Germinal center (tissue), 1 donor: ENCODE results near the gene SUPT3H.
"Not testable (repeated sequence)": the region's sequence is repeated elsewhere in the genome, so short reads cannot be mapped to it uniquely, and the experiment has no call there.

ENCODE experiments used
- DNase-seq: peaks from one replicate; pipeline ENCODE4 v3.0.0; 2012; ENCODE audit warnings: mixed read lengths, low spot score

SUPT3H gene

DNA sequence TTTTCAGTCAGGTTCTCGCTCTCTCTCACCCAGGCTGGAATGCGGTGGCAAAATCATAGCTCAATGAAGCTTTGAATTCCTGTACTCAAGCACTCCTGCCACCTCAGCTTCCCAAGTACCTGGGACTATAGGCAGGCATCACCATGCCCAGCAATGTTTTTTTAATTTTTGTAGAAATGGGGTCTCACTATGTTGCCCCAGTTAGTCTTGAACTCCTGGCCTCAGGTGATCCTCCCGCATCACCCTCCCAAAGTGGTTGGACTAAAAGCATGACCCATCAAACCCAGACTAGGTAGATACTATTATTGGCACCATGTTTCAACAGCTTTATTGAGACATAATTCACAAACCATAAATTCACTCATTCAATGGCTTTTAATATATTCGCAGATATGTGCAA lies 122.3 kb downstream of the SUPT3H start:
- DNase-seq, result no peak

GRCh38 chr6:45254253-45254652 lies 123.5 kb downstream of the SUPT3H start:
- DNase-seq, result no peak

- no peak for DNase-seq
Measured at GRCh38 chr6:45253453-45253852, 124.3 kb downstream of the SUPT3H start.

GRCh38 chr6:45231660-45232059 lies 146.1 kb downstream of the SUPT3H start:
- no peak for DNase-seq

DNA sequence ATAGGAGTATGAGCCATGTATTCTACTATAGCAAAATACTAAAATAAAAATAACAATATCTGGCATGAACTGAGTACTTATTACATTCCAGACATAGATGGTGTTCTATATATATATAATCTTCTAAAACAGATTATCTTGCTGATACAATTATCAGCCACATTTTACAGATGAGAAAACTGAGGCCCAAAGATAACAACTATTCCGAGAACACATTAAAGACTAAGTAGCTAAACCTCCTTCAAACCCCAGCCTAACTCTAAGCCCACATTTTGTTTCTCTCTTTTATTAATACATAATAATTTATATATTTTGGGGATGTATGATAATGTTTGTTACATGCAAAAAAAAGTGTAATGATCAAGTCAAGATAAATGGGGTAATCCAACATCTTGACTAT lies 148.3 kb downstream of the SUPT3H start:
- DNase-seq, result no peak

GRCh38 chr6:45226081-45226480 lies 151.7 kb downstream of the SUPT3H start:
- DNase-seq, result no peak

DNA sequence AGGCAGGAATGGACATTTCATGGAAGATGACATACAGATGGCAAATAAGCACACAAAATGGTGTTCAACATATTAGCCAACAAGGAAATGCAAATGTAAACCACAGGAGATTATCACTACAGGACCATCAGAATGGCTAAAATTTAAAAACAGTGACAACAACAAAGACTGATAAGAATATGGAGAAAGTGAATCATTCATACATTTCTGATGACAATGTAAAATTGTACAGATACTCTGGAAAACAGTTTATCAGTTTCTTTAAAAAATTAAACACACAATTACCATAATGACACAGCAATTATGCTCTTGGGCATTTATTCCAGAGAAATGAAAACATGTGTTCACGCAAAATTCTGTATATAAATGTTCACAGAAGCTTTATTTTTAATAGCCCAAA lies 155.4 kb downstream of the SUPT3H start:
- no peak for DNase-seq

DNA sequence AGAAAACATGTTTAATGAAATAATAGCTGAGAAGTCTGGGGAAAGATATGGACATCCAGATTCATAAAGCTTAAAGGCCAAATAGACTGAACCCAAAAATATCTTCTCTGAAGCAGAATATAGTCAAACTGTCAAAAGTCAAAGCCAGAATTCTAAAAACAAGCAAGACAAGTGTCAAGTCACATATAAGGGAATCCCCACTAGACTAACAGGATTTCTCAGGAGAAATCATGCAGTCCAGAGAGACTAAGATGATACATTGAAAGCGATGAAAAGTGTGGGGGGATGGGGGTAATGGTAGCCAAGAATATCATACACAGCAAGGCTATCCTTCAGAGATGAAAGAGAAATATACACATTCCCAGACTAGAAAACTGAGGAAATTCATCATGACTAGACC lies 162.0 kb downstream of the SUPT3H start:
- no peak for DNase-seq

- DNase-seq, result no peak
Measured at GRCh38 chr6:45212976-45213375, 164.8 kb downstream of the SUPT3H start.

- no peak for DNase-seq
Measured at GRCh38 chr6:45209762-45210161, 168.0 kb downstream of the SUPT3H start.

DNA sequence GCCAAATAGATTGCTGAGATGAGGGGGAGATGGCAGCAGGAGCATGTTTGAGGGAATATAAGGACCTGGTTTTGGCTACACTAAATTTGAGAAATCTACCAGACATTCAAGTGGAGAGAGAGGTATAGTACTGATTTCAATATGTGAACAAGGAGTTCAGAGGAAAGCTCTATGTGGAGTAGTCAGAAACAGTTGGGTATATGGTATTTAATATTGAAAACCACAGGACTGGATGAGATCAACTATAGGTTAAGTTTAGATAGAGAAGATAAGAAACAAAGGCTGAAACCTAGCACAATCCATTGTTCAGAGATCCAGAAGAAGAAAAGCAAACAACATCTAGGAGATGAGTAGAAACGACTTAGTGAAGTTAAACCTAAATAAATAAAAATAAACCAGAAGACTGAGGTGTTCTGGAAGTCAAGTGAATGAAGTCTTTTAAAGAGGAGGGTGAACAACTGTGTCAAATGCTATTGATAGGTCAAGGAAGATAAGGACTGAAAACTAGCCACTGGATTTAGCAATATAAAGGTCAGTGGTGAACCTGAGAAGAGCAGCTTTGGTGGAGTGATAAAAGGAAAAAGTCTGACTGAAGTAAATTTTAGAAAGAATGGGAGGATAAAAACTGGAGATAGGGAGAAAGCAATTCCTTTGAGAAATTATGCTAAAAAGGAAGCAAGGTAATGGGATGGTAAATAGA lies 170.8 kb downstream of the SUPT3H start:
- DNase-seq, result no peak

DNA sequence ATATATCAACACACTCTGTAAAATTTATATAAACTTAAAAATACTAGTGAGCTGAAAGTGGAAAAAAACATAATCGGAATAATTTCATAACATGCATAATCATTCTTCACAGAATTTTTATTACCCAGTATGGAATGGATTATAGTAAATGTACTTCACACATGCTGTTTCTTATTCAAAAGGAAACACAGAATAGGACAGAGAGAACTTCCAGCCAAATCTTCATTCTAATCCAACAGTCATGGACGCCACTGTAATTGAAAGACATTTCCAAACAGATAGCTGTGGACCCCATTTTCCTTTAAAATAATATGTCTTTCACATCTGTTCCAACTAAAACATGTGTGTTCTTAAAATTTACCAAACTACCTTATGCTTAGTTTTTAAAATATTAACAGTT lies 176.2 kb downstream of the SUPT3H start:
- no peak for DNase-seq

DNA sequence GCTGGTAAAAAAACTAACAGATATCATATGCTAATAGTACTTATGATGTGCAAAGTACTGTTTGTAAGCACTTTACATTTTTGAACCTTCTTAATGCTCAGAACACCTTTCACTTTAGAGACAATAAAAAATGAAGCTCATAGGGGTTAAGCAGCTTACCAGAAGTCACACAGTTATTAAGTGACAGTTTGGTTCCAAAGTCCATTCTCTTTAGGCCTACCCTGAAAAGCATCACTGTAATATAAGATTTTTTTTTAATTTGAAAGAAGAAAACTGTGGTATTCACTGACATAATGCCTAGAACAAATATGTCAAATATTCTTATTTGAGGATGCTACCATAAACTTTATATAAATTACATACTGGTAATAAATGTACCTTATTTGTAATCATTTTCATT lies 177.2 kb downstream of the SUPT3H start:
- no peak for DNase-seq

GRCh38 chr6:45199554-45199953 lies 178.2 kb downstream of the SUPT3H start:
- no peak for DNase-seq

DNA sequence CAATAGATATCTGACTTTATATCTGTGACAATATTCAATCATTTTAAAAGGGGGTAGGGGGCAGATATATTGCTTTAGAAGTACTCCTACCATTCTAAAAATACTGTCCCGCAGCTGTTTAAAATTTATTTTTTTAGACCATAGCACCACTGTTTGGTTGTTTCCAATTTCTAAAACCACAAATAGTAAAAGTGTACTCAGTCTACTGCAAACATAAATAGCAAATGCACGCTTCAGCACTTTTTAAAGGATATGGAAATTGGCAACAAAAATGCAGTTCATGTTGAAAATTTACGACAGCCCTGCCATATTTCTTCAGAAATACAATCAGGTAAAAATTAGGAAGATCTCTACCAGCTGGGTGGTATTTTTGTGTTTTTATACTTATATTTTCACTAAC lies 181.6 kb downstream of the SUPT3H start:
- DNase-seq, result no peak

- DNase-seq, result no peak
Measured at GRCh38 chr6:45195137-45195536, 182.6 kb downstream of the SUPT3H start.

- no peak for DNase-seq
Measured at GRCh38 chr6:45192556-45192955, 185.2 kb downstream of the SUPT3H start.

DNA sequence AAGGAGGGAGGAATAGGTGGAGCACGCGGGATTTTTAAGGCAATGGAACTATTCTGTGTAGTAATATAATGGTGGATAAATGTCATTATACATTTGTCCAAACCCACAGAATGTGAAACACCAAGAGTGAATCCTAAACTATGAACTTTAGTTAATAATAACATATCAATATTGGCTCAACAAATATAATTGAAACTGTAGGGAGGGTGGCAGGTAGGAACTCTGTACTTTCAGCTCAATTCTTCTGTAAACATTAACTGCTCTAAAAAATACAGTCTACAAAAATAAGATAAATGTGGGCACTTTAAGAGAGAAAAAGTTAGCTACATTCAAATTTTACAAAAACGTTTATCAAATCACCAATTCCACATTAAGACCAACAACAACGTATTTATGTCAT lies 186.3 kb downstream of the SUPT3H start:
- DNase-seq, result no peak

DNA sequence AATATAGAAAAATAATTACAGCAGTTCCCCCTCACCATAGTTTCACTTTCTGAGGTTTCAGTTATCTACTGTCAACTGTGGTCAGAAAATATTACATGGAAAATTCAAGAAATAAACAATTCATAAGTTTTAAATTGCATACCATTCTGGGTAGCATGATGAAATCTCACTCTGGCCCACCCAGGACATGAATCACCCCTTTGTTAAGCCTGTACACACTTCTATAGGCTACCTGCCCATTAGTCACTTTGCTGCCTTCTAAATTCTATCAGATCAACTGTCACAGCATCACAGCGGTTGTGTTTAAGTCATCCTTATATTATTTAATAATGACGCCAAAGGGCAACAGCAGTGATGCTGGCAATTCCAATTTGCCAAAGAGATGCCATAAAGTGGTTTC lies 189.9 kb downstream of the SUPT3H start:
- DNase-seq, result no peak

- DNase-seq, result no peak
Measured at GRCh38 chr6:45185403-45186251, 192.1 kb downstream of the SUPT3H start.

DNA sequence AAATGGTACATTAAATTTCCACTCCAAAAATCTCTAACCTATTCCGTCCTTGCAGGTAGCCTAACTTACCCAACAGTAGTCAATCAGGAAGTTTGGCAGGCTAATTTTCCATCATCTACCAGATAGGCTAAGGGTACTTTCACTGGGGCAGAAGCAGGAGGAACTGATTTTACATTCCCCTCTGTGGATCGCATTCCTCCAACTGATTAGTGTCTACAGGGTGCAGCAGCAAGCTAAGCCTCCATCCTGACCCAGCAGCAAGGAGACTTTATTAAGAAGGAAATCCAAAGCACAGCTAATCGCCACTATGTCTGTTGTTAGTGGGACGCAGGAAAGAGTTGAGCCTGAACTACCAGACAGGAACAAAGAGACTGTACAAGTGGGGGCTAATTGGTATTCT lies 192.8 kb downstream of the SUPT3H start:
- DNase-seq, result no peak

DNA sequence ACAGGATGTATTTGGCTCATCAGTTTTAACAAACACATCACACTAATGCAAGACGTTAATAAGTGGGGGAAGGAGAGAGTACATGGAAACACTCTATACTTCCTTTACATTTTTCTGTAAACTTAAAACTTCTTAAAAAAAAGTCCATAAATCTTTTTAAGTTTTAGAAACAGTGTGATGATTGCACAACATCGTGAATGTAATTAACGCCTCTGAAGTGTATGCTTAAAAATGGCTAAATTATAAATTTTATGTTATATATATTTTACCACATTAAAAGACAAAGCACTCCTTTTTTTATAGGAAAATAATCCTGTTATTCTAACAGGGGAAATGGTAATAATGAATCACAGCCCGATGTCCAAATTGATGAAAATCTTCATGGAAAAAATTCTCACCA lies 193.7 kb downstream of the SUPT3H start:
- no peak for DNase-seq

DNA sequence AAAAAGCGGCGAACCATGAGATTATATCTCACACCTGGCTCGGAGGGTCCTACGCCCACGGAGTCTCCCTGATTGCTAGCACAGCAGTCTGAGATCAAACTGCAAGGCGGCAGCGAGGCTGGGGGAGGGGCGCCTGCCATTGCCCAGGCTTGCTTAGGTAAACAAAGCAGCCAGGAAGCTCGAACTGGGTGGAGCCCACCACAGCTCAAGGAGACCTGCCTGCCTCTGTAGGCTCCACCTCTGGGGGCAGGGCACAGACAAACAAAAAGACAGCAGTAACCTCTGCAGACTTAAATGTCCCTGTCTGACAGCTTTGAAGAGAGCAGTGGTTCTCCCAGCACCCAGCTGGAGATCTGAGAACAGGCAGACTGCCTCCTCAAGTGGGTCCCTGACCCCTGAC lies 201.4 kb downstream of the SUPT3H start:
- not testable (repeated sequence) for DNase-seq

DNA sequence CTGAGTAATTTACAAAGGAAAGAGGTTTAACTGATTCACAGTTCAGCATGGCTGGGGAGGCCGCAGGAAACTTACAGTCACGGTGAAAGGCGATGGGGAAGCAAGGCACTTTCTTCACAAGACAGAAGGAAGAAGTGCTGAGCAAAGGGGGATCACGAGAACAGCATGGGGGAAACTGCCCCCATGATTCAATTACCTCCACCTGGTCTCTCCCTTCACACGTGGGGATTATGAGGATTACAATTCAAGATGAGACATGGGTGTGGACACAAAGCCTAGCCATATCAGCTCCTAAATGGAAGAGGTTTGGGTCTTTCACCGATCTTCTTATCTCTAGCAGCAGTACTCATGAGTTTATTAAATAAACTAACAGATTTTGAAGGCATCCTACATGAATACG lies 202.5 kb downstream of the SUPT3H start:
- DNase-seq, result no peak
